RWPE1 (cell line): ENCODE results near the gene PPIA.

ENCODE experiments used
- CTCF ChIA-PET: fragments of 350-600 bp; sonication (Branson Sonifier 250); formaldehyde crosslinking; extraction: SDS; loops from one replicate; lab custom pipeline; 2021; lab: Yijun Ruan, JAX
- POLR2A ChIA-PET: fragments of 400-600 bp; formaldehyde crosslinking; extraction: SDS; loops from one replicate; lab custom pipeline; 2020; ENCODE audit warnings: antibody characterized with exemption; ENCODE audit not compliant: low non-redundant PET; lab: Yijun Ruan, JAX
- DNase-seq: peaks from one replicate; pipeline ENCODE4 v3.0.0; 2012; ENCODE audit warnings: low spot score
- H3K27ac ChIP-seq: fragments of 450-650 bp; 2 replicates; pipeline ENCODE4 v1.5.1; 2017
- TF ChIP-seq, protein P1 (sequence below): fragments of 450-650 bp; conservative IDR thresholded peaks from 2 replicates; pipeline ENCODE4 v1.5.1; 2017; ENCODE audit warnings: low read depth, mild to moderate bottlenecking

PPIA gene

DNA sequence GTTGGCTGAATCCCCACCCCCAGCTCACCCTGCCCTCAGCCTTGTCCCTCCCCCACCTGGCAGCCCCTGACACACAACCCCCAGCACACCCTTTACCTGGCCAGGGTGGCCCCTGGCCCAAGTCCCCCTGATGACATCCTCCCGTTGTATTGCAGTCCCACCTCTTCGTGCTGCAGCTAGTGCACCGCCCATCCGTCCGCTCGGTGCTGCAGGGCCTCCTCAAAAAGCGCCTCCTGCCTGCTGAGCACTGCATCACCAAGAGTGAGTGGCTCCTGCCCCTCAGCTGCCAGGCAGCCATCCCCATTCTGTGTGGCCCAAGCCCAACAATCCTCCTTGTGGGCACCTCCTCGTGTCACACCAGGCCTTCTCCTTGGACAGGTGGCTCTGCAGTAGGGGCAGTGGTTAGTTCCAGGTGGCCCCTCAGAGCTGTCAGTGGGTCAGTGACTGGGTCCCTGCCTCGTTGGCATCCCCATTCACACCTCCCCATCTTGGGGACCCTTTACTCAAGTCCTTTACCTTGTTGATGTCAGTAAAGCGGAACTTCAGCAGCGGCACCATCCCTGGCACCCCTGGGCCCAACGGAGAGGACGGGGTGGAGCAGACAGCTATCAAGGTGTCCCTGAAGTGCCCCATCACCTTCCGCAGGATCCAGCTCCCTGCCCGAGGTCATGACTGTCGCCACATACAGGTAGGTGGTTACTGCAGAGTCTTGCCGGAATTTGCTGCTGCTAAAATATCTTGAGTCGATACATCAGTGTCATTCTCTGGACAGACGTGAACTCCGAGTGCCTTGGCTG lies 33.6 kb upstream of the PPIA start:
- H3K27ac ChIP-seq = peak overlapping the region; percentile 77
- POLR2A ChIA-PET = no interaction called here
- DNase-seq = no peak
- TF ChIP-seq, protein P1, sequence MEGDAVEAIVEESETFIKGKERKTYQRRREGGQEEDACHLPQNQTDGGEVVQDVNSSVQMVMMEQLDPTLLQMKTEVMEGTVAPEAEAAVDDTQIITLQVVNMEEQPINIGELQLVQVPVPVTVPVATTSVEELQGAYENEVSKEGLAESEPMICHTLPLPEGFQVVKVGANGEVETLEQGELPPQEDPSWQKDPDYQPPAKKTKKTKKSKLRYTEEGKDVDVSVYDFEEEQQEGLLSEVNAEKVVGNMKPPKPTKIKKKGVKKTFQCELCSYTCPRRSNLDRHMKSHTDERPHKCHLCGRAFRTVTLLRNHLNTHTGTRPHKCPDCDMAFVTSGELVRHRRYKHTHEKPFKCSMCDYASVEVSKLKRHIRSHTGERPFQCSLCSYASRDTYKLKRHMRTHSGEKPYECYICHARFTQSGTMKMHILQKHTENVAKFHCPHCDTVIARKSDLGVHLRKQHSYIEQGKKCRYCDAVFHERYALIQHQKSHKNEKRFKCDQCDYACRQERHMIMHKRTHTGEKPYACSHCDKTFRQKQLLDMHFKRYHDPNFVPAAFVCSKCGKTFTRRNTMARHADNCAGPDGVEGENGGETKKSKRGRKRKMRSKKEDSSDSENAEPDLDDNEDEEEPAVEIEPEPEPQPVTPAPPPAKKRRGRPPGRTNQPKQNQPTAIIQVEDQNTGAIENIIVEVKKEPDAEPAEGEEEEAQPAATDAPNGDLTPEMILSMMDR = no peak
- CTCF ChIA-PET = no interaction called here

GRCh38 chr7:44764081-44764480 lies 32.4 kb upstream of the PPIA start:
- peak overlapping the region; percentile 7 for H3K27ac ChIP-seq
- no peak for DNase-seq
- TF ChIP-seq, protein P1 = no peak
- CTCF ChIA-PET = no interaction called here
- POLR2A ChIA-PET = interaction anchor here (0.6 kb wide), 1 partner anchor 28 kb away, joined by 3 read pairs; no protein-coding TSS in a partner anchor

DNA sequence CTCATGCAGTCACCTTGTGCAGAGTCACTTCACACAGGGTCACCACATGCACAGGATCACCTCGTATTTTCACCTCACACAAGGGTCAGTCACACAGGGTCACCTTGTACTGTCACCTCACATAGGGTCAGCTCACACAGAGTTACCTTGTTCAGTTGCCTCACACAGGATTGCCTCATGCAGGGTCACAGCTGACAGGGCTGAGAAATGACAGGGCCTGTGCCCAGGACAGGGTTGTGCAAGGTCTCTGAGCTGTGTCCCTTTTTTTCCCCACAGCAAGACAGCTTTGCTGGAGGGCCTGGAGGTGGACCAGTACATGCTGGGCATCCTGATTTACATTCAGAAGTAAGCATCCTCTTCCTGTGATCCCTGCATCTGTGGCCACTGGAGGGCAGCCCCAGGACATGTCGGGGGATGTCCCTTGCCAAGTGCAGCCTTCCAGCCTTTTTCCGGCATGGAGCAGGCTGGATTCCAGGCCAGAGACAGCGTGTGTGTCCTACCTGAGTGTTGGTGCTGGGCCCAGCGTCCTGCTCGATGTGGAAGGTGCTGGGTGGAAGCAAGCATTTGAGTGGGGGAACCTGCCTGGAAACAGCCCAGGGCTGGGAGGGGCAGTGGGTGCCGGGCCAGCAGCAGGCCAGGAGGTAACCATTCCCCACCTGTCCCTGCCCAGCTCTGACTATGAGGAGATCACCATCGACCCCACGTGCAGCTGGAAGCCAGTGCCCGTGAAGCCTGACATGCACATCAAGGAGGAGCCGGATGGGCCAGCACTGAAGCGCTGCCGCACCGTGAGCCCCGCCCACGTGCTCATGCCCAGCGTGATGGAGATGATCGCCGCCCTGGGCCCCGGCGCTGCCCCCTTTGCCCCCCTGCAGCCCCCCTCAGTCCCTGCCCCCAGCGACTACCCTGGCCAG lies 31.6 kb upstream of the PPIA start:
- POLR2A ChIA-PET = interaction anchor here (0.6 kb wide), 1 partner anchor 27 kb away, joined by 3 read pairs; no protein-coding TSS in a partner anchor

GRCh38 chr7:44765579-44766415 lies 30.7 kb upstream of the PPIA start:
- POLR2A ChIA-PET = no interaction called here

More for the DNA sequence above, 31.6 kb upstream of the PPIA start:
- CTCF ChIA-PET = no interaction called here
- TF ChIP-seq, protein P1 = no peak
- H3K27ac ChIP-seq = peak overlapping the region; percentile 7
- DNase-seq = no peak

GRCh38 chr7:44766416-44766801 lies 30.1 kb upstream of the PPIA start:
- ChIA-PET CTCF (interaction anchor here (0.6 kb wide), 1 partner anchor 26 kb away, joined by 3 read pairs; no protein-coding TSS in a partner anchor), POLR2A (no interaction called here)
- H3K27ac ChIP-seq = peak overlapping the region; percentile 72
- TF ChIP-seq, protein P1 = no peak
- no peak for DNase-seq

More at GRCh38 chr7:44765579-44766415, 30.7 kb upstream of the PPIA start:
- TF ChIP-seq, protein P1 = no peak
- DNase-seq = no peak
- CTCF ChIA-PET = no interaction called here
- peak overlapping the region; percentile 72 for H3K27ac ChIP-seq
